ENCODE measurements around the gene DPP3.

GRCh38 chr11:66479394-66480116 lies 679 bp upstream of the DPP3 start:
- TF ChIP-seq CTCF (IDR thresholded peaks at IDR 0.05) (no peak), POLR2A (IDR thresholded peaks at IDR 0.05) (no peak)

Measured in adrenal gland (tissue), 5 donors.